HEK293T (cell line): Measurements from ENCODE around the gene DNAJC7.

Experiments used
- CTCF ChIA-PET: fragments of 350-600 bp; formaldehyde crosslinking; extraction: SDS; loops from one replicate; lab custom pipeline; 2021; ENCODE audit warnings: antibody characterized with exemption, inconsistent platforms; lab: Yijun Ruan, JAX
- POLR2A ChIA-PET: fragments of 350-600 bp; formaldehyde crosslinking; extraction: SDS; loops from one replicate; lab custom pipeline; 2020; ENCODE audit warnings: antibody characterized with exemption, inconsistent platforms; lab: Yijun Ruan, JAX
- DNase-seq: peaks from one replicate; pipeline ENCODE4 v3.0.0; 2012; ENCODE audit warnings: mixed read lengths; ENCODE audit errors: extremely low spot score
- ARNT ChIP-seq: fragments of 450-650 bp; IDR thresholded peaks from 2 replicates; pipeline ENCODE4 v1.6.1; 2017; ENCODE audit warnings: mild to moderate bottlenecking
- BHLHE40 ChIP-seq: fragments of 450-650 bp; IDR thresholded peaks from 2 replicates; pipeline ENCODE4 v1.6.1; 2016; ENCODE audit warnings: mild to moderate bottlenecking, moderate library complexity, borderline replicate concordance
- CTBP1 ChIP-seq: fragments of 450-650 bp; IDR thresholded peaks from 2 replicates; pipeline ENCODE4 v1.6.1; 2016; ENCODE audit warnings: borderline replicate concordance
- ELF4 ChIP-seq: fragments of 450-650 bp; IDR thresholded peaks from 2 replicates; pipeline ENCODE4 v1.6.1; 2017; ENCODE audit warnings: antibody characterized with exemption
- FOXA1 ChIP-seq: fragments of 450-650 bp; IDR thresholded peaks from 2 replicates; pipeline ENCODE4 v1.6.1; 2016; ENCODE audit warnings: mild to moderate bottlenecking
- FOXK2 ChIP-seq: fragments of 450-650 bp; IDR thresholded peaks from 2 replicates; pipeline ENCODE4 v1.6.1; 2016; ENCODE audit warnings: mild to moderate bottlenecking
- FOXM1 ChIP-seq: fragments of 450-650 bp; IDR thresholded peaks from 2 replicates; pipeline ENCODE4 v1.6.1; 2017; ENCODE audit warnings: mild to moderate bottlenecking, borderline replicate concordance
- HDGF ChIP-seq: fragments of 450-650 bp; IDR thresholded peaks from 2 replicates; pipeline ENCODE4 v1.6.1; 2017; ENCODE audit warnings: antibody characterized with exemption, borderline replicate concordance
- L3MBTL2 ChIP-seq: fragments of 450-650 bp; conservative IDR thresholded peaks from 2 replicates; pipeline ENCODE4 v1.6.1; 2016; ENCODE audit warnings: mild to moderate bottlenecking
- LEF1 ChIP-seq: fragments of 450-650 bp; IDR thresholded peaks from 2 replicates; pipeline ENCODE4 v1.6.1; 2017; ENCODE audit warnings: mild to moderate bottlenecking, borderline replicate concordance
- NFRKB ChIP-seq: fragments of 450-650 bp; IDR thresholded peaks from 2 replicates; pipeline ENCODE4 v1.6.1; 2016; ENCODE audit warnings: mild to moderate bottlenecking, moderate library complexity
- PKNOX1 ChIP-seq: fragments of 450-650 bp; IDR thresholded peaks from 2 replicates; pipeline ENCODE4 v1.6.1; 2016
- SP1 ChIP-seq: fragments of 450-650 bp; IDR thresholded peaks from 2 replicates; pipeline ENCODE4 v1.6.1; 2017
- SUZ12 ChIP-seq: fragments of 450-650 bp; IDR thresholded peaks from 2 replicates; pipeline ENCODE4 v1.6.1; 2016; ENCODE audit warnings: mild to moderate bottlenecking
- TARDBP ChIP-seq: fragments of 450-650 bp; IDR thresholded peaks from 2 replicates; pipeline ENCODE4 v1.6.1; 2016
- ZNF384 ChIP-seq: fragments of 450-650 bp; IDR thresholded peaks from 2 replicates; pipeline ENCODE4 v1.6.1; 2016

Gene DNAJC7

GRCh38 chr17:42000413-42001133 is 16.7 kb downstream of the DNAJC7 start:
- no peak for DNase-seq
- TF ChIP-seq BHLHE40 (no peak), TARDBP (no peak), HDGF (no peak), ELF4 (no peak), FOXM1 (no peak), PKNOX1 (no peak), FOXA1 (no peak), SUZ12 (no peak), SP1 (no peak), LEF1 (no peak), CTBP1 (no peak), ARNT (no peak), L3MBTL2 (no peak), ZNF384 (no peak)
- ChIA-PET POLR2A (no interaction called here), CTCF (no interaction called here)

- ChIA-PET POLR2A (interaction anchor here (2.2 kb wide), 1 partner anchor 18 kb away, joined by 11 read pairs; the partner anchor contains the start of gene DNAJC7), CTCF (no interaction called here)
- no peak for TF ChIP-seq ELF4
- TF ChIP-seq FOXM1 = no peak
- TF ChIP-seq L3MBTL2 = no peak
- TF ChIP-seq ARNT = no peak
- TF ChIP-seq NFRKB = no peak
- TF ChIP-seq FOXK2 = no peak
- TF ChIP-seq LEF1 = no peak
- no peak for TF ChIP-seq CTBP1
- no peak for TF ChIP-seq BHLHE40
- no peak for TF ChIP-seq SP1
- no peak for TF ChIP-seq TARDBP
- TF ChIP-seq HDGF = no peak
- TF ChIP-seq FOXA1 = no peak
- no peak for TF ChIP-seq ZNF384
- no peak for TF ChIP-seq SUZ12
- TF ChIP-seq PKNOX1 = no peak
- DNase-seq = no peak
These were observed 18.7 kb downstream of the DNAJC7 start for GRCh38 chr17:41998497-41998896.

GRCh38 chr17:41996855-41997164 is 20.4 kb downstream of the DNAJC7 start:
- POLR2A ChIA-PET = interaction anchor here (2.2 kb wide), 1 partner anchor 20 kb away, joined by 11 read pairs; the partner anchor contains the start of gene DNAJC7
- CTCF ChIA-PET = interaction anchor here (1.1 kb wide), 1 partner anchor 132 kb away, joined by 3 read pairs; no protein-coding TSS in a partner anchor
- no peak for DNase-seq
- TF ChIP-seq NFRKB = no peak
- TF ChIP-seq L3MBTL2 = no peak
- no peak for TF ChIP-seq HDGF
- no peak for TF ChIP-seq SP1
- no peak for TF ChIP-seq ELF4
- TF ChIP-seq PKNOX1 = no peak
- no peak for TF ChIP-seq FOXM1
- no peak for TF ChIP-seq SUZ12
- no peak for TF ChIP-seq LEF1
- TF ChIP-seq FOXK2 = no peak
- TF ChIP-seq ARNT = no peak
- TF ChIP-seq CTBP1 = no peak
- TF ChIP-seq ZNF384 = no peak
- no peak for TF ChIP-seq BHLHE40
- TF ChIP-seq TARDBP = no peak
- no peak for TF ChIP-seq FOXA1

GRCh38 chr17:41992576-41992975 is 24.7 kb downstream of the DNAJC7 start:
- DNase-seq = no peak
- CTCF ChIA-PET = interaction anchor here (0.5 to 1.0 kb wide), 2 partner anchors 12 to 27 kb away, joined by 3 to 5 read pairs; partner anchors contain the start of gene NKIRAS2
- TF ChIP-seq ARNT = no peak
- POLR2A ChIA-PET = no interaction called here

- ChIA-PET POLR2A (no interaction called here), CTCF (no interaction called here)
- no peak for DNase-seq
- TF ChIP-seq PKNOX1 (no peak), HDGF (no peak), LEF1 (no peak), FOXA1 (no peak), ELF4 (no peak), SP1 (no peak), BHLHE40 (no peak), TARDBP (no peak), FOXK2 (no peak)
These were observed 27.4 kb downstream of the DNAJC7 start for GRCh38 chr17:41989702-41990419.
